ENCODE measurements around the gene SPA17.
A peak's percentile ranks its signal among the peaks of the same experiment; 100 is the strongest.

SPA17 gene

DNA sequence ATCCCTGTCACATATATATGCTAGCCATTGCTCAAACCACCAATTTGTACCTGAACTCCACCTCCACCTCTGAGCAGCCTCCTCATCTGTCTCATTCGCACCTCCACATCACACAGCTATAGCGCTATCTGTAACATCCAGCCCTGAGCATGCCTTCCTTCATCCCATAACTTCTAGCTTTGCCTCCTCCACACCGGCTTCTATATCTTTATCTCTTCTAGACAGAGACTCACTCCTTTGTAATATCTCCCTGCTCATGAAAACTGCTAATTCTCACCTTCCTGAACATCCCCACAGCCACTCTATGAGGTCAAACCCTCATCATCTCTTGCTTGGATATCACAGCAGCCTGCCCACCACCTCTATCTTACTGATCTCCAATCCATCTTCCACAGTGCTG is 6.1 kb upstream of the SPA17 start:
- H3K9me3 ChIP-seq (ENCODE audit: low read length) = no peaks in the 10 kb centered on the region
- peaks cover 3% of the 10 kb centered on the region for H3K4me1 ChIP-seq (ENCODE audit: insufficient read depth, low read length)
- H3K27ac ChIP-seq (ENCODE audit: low read depth, low read length) = no peak overlapping the region
- H3K9ac ChIP-seq (ENCODE audit: low read length) = no peak overlapping the region
- no peak overlapping the region for H3K4me3 ChIP-seq (ENCODE audit: low read depth in 1 of 2, low read length in 2 of 2)
- H3K36me3 ChIP-seq (ENCODE audit: insufficient read depth, low read length) = peaks cover 6% of the 10 kb centered on the region
- H3K27me3 ChIP-seq (ENCODE audit: control insufficient read depth in 1 of 2, insufficient read depth in 2 of 2, low read length in 2 of 2) = no peaks in the 10 kb centered on the region

- H3K4me1 ChIP-seq (ENCODE audit: insufficient read depth, low read length) = peaks cover 11% of the 10 kb centered on the region
- no peak overlapping the region for H3K9ac ChIP-seq (ENCODE audit: low read length)
- H3K27me3 ChIP-seq (ENCODE audit: control insufficient read depth in 1 of 2, insufficient read depth in 2 of 2, low read length in 2 of 2) = no peaks in the 10 kb centered on the region
- H3K4me3 ChIP-seq (ENCODE audit: low read depth in 1 of 2, low read length in 2 of 2) = no peak overlapping the region
- H3K9me3 ChIP-seq (ENCODE audit: low read length) = no peaks in the 10 kb centered on the region
- peaks cover 6% of the 10 kb centered on the region for H3K36me3 ChIP-seq (ENCODE audit: insufficient read depth, low read length)
- no peak overlapping the region for H3K27ac ChIP-seq (ENCODE audit: low read depth, low read length)
Observed at GRCh38 chr11:124669193-124669592, 4.5 kb upstream of the SPA17 start.

GRCh38 chr11:124670732-124671131 is 3.0 kb upstream of the SPA17 start:
- H3K36me3 ChIP-seq (ENCODE audit: insufficient read depth, low read length) = peaks cover 6% of the 10 kb centered on the region
- no peaks in the 10 kb centered on the region for H3K27me3 ChIP-seq (ENCODE audit: control insufficient read depth in 1 of 2, insufficient read depth in 2 of 2, low read length in 2 of 2)
- H3K9me3 ChIP-seq (ENCODE audit: low read length) = no peaks in the 10 kb centered on the region
- no peak overlapping the region for H3K27ac ChIP-seq (ENCODE audit: low read depth, low read length)
- peaks cover 19% of the 10 kb centered on the region for H3K4me1 ChIP-seq (ENCODE audit: insufficient read depth, low read length)
- H3K9ac ChIP-seq (ENCODE audit: low read length) = no peak overlapping the region
- no peak overlapping the region for H3K4me3 ChIP-seq (ENCODE audit: low read depth in 1 of 2, low read length in 2 of 2)

GRCh38 chr11:124672536-124673215 is 1.0 kb upstream of the SPA17 start:
- Histone ChIP-seq H3K9me3 (ENCODE audit: low read length) (no peaks in the 10 kb centered on the region), H3K27ac (ENCODE audit: low read depth, low read length) (peak overlapping the region; percentile 91), H3K36me3 (ENCODE audit: insufficient read depth, low read length) (no peaks in the 10 kb centered on the region), H3K9ac (ENCODE audit: low read length) (peak overlapping the region; percentile 75), H3K27me3 (ENCODE audit: control insufficient read depth in 1 of 2, insufficient read depth in 2 of 2, low read length in 2 of 2) (no peaks in the 10 kb centered on the region), H3K4me3 (ENCODE audit: low read depth in 1 of 2, low read length in 2 of 2) (peak overlapping the region; percentile 75 to 80), H3K4me1 (ENCODE audit: insufficient read depth, low read length) (peaks cover 19% of the 10 kb centered on the region)

GRCh38 chr11:124674168-124674517 is 439 bp downstream of the SPA17 start:
- Histone ChIP-seq H3K27me3 (ENCODE audit: control insufficient read depth in 1 of 2, insufficient read depth in 2 of 2, low read length in 2 of 2) (no peaks in the 10 kb centered on the region), H3K9ac (ENCODE audit: low read length) (no peak overlapping the region), H3K9me3 (ENCODE audit: low read length) (no peaks in the 10 kb centered on the region), H3K4me1 (ENCODE audit: insufficient read depth, low read length) (peaks cover 19% of the 10 kb centered on the region), H3K4me3 (ENCODE audit: low read depth in 1 of 2, low read length in 2 of 2) (peak overlapping the region; percentile 75 to 80), H3K36me3 (ENCODE audit: insufficient read depth, low read length) (no peaks in the 10 kb centered on the region), H3K27ac (ENCODE audit: low read depth, low read length) (peak overlapping the region; percentile 69)

GRCh38 chr11:124674571-124674970 is 867 bp downstream of the SPA17 start:
- Histone ChIP-seq H3K27ac (ENCODE audit: low read depth, low read length) (peak overlapping the region; percentile 69), H3K4me1 (ENCODE audit: insufficient read depth, low read length) (peaks cover 19% of the 10 kb centered on the region), H3K9ac (ENCODE audit: low read length) (no peak overlapping the region), H3K27me3 (ENCODE audit: control insufficient read depth in 1 of 2, insufficient read depth in 2 of 2, low read length in 2 of 2) (no peaks in the 10 kb centered on the region), H3K9me3 (ENCODE audit: low read length) (no peaks in the 10 kb centered on the region), H3K36me3 (ENCODE audit: insufficient read depth, low read length) (no peaks in the 10 kb centered on the region), H3K4me3 (ENCODE audit: low read depth in 1 of 2, low read length in 2 of 2) (peak overlapping the region; percentile 75 to 80)

DNA sequence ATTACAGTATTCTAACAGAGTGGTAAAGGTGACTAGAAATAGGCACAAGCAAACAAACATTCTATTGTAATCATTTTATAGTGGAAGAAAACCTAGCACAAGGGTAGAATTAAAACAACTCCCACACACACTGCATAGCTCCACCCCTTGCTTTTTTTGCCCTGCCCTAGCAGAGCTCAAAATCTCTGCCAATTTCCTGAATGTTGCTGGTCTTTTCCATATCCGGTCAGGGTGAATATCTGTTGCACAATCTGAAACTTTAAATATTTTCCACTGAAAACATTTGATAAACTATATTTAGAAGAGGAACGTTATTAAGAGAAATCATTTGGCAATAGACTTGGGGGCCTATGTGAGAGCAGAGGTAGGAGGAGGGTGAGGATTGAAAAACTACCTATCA is 2.7 kb downstream of the SPA17 start:
- Histone ChIP-seq H3K4me3 (ENCODE audit: low read depth in 1 of 2, low read length in 2 of 2) (no peak overlapping the region), H3K36me3 (ENCODE audit: insufficient read depth, low read length) (no peaks in the 10 kb centered on the region), H3K9me3 (ENCODE audit: low read length) (no peaks in the 10 kb centered on the region), H3K27ac (ENCODE audit: low read depth, low read length) (no peak overlapping the region), H3K4me1 (ENCODE audit: insufficient read depth, low read length) (peaks cover 19% of the 10 kb centered on the region), H3K9ac (ENCODE audit: low read length) (no peak overlapping the region), H3K27me3 (ENCODE audit: control insufficient read depth in 1 of 2, insufficient read depth in 2 of 2, low read length in 2 of 2) (no peaks in the 10 kb centered on the region)

- no peak overlapping the region for H3K9ac ChIP-seq (ENCODE audit: low read length)
- H3K9me3 ChIP-seq (ENCODE audit: low read length) = no peaks in the 10 kb centered on the region
- H3K4me1 ChIP-seq (ENCODE audit: insufficient read depth, low read length) = peaks cover 9% of the 10 kb centered on the region
- H3K36me3 ChIP-seq (ENCODE audit: insufficient read depth, low read length) = no peaks in the 10 kb centered on the region
- H3K27ac ChIP-seq (ENCODE audit: low read depth, low read length) = no peak overlapping the region
- H3K4me3 ChIP-seq (ENCODE audit: low read depth in 1 of 2, low read length in 2 of 2) = no peak overlapping the region
- no peaks in the 10 kb centered on the region for H3K27me3 ChIP-seq (ENCODE audit: control insufficient read depth in 1 of 2, insufficient read depth in 2 of 2, low read length in 2 of 2)
Observed at GRCh38 chr11:124678416-124678815, 4.7 kb downstream of the SPA17 start.

DNA sequence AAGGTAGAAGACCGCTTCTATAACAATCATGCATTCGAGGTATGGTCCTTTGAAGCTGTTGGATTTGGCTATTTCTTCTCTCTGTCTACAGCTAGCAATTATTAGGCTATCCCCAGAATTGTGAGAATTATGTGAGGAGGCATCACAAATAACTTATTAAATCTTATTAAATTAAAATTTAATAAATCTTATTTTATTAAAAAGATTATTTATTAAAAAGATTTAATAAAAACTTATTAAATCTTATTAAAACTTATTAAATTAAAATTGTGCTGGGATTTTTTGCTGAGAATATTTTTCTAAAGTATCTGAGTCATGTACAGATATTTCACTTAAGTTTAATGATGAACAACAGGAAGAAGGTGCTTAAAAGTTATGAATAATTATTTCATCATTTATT is 7.7 kb downstream of the SPA17 start:
- no peaks in the 10 kb centered on the region for H3K4me1 ChIP-seq (ENCODE audit: insufficient read depth, low read length)
- H3K27ac ChIP-seq (ENCODE audit: low read depth, low read length) = no peak overlapping the region
- no peaks in the 10 kb centered on the region for H3K9me3 ChIP-seq (ENCODE audit: low read length)

GRCh38 chr11:124682443-124682842 is 8.7 kb downstream of the SPA17 start:
- no peaks in the 10 kb centered on the region for H3K27me3 ChIP-seq (ENCODE audit: control insufficient read depth in 1 of 2, insufficient read depth in 2 of 2, low read length in 2 of 2)
- no peak overlapping the region for H3K4me3 ChIP-seq (ENCODE audit: low read depth in 1 of 2, low read length in 2 of 2)
- no peaks in the 10 kb centered on the region for H3K36me3 ChIP-seq (ENCODE audit: insufficient read depth, low read length)
- H3K9me3 ChIP-seq (ENCODE audit: low read length) = no peaks in the 10 kb centered on the region
- no peak overlapping the region for H3K9ac ChIP-seq (ENCODE audit: low read length)
- no peak overlapping the region for H3K27ac ChIP-seq (ENCODE audit: low read depth, low read length)
- no peaks in the 10 kb centered on the region for H3K4me1 ChIP-seq (ENCODE audit: insufficient read depth, low read length)

More for the DNA sequence above, 7.7 kb downstream of the SPA17 start:
- no peak overlapping the region for H3K4me3 ChIP-seq (ENCODE audit: low read depth in 1 of 2, low read length in 2 of 2)
- no peaks in the 10 kb centered on the region for H3K36me3 ChIP-seq (ENCODE audit: insufficient read depth, low read length)
- H3K27me3 ChIP-seq (ENCODE audit: control insufficient read depth in 1 of 2, insufficient read depth in 2 of 2, low read length in 2 of 2) = no peaks in the 10 kb centered on the region
- H3K9ac ChIP-seq (ENCODE audit: low read length) = no peak overlapping the region

GRCh38 chr11:124693142-124693541 is 19.4 kb downstream of the SPA17 start:
- H3K27me3 ChIP-seq (ENCODE audit: control insufficient read depth in 1 of 2, insufficient read depth in 2 of 2, low read length in 2 of 2) = no peaks in the 10 kb centered on the region
- H3K36me3 ChIP-seq (ENCODE audit: insufficient read depth, low read length) = no peaks in the 10 kb centered on the region
- H3K9ac ChIP-seq (ENCODE audit: low read length) = no peak overlapping the region
- no peak overlapping the region for H3K4me3 ChIP-seq (ENCODE audit: low read depth in 1 of 2, low read length in 2 of 2)
- H3K27ac ChIP-seq (ENCODE audit: low read depth, low read length) = no peak overlapping the region
- no peaks in the 10 kb centered on the region for H3K9me3 ChIP-seq (ENCODE audit: low read length)
- no peaks in the 10 kb centered on the region for H3K4me1 ChIP-seq (ENCODE audit: insufficient read depth, low read length)

DNA sequence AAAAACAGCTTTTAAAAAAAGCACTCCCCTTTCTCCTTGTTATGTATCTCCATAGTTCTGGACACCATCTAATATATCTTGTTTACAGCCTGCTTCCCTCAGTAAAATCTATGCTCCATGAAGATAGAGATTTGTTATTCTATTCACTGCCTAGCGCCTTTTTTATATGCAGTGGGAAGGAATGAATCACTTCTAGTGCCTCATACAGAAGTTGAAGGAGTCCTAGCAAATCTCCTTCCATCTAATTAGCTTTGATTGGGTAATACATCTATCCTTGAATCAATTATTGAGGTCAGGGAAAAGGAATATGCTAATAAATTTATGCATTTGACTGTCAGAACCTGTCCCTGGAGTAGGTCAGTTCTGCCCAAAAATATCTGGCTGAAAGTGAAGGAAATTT is 25.8 kb downstream of the SPA17 start:
- Histone ChIP-seq H3K27ac (ENCODE audit: low read depth, low read length) (no peak overlapping the region), H3K4me3 (ENCODE audit: low read depth in 1 of 2, low read length in 2 of 2) (no peak overlapping the region), H3K9ac (ENCODE audit: low read length) (no peak overlapping the region), H3K36me3 (ENCODE audit: insufficient read depth, low read length) (no peaks in the 10 kb centered on the region), H3K9me3 (ENCODE audit: low read length) (peaks cover 4% of the 10 kb centered on the region), H3K27me3 (ENCODE audit: control insufficient read depth in 1 of 2, insufficient read depth in 2 of 2, low read length in 2 of 2) (no peaks in the 10 kb centered on the region), H3K4me1 (ENCODE audit: insufficient read depth, low read length) (no peaks in the 10 kb centered on the region)
